HG03175 (cell line): ENCODE results near the gene YEATS2.
A peak's percentile ranks its signal among the peaks of the same experiment; 100 is the strongest.

Source experiments
- ATAC-seq: cut with Tn5 transposase; IDR thresholded peaks from one replicate; pipeline ENCODE4 v1.9.1; 2021; ENCODE audit warnings: mild to moderate bottlenecking, moderate library complexity; ENCODE audit not compliant: unreplicated experiment

Gene YEATS2

DNA sequence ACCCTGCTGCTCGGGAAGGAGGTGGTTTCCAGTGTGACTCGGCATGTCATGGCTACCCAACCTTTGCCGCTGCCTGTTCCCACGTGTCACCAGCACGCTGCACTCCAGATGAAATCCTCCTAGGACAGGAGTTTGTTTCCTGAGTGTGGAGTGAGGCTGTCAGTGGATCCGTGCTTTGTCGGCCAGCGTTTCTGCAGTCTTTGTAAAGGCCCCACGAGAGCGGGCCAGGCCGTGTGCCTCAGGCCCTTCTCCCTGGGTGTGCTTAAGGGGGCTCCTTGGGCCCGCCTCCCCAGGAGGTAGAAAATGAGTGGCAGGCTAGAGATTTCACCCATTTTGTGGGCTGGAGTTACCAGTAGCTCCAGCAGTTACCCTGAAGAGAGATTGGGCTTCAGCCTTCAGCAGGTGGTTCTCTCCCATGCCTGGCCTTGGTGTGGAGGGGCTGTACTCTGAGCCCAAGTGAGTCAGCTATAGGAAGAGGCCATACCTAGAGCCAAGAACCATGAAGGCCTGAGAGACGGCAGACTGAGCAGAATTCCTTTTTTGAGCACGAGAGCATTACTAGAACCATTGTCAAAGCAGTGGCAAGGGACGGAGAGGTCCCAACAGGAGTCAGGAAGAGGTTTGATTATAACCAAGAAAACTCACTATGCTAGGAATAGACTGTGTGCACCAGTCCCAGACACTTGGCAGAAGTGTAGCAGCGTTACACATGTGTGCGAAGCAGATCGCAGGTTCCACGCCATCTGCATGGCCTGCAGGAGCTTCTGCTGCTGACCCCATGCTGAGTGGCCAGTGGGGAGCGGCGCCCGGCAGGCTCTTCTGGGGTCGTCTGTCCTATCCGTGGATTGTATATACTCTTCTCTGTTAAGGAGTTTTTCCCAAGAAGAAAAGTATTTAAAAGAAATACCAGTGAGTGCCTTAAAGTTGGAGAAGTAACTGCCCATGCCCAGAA, 113.3 kb downstream of the YEATS2 start:
- ATAC-seq = no peak

DNA sequence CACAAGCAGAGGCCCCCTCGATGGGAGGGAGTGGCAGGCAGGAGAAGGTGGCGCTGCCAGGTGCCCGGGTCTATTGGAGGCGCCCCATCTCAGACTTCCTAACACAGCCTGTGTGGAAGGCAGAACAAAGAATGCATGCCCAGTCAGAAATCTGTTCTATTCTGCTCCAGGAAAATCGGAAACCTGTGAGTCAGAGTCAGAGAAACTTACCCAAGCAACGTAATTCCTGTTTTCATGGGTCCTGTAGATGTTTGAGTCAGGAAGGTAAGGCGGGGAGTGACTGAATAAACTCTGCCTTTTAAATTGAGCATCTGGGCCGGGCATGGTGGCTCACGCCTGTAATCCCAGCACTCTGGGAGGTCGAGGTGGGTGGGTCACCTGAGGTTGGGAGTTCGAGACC, 114.0 kb downstream of the YEATS2 start:
- ATAC-seq = no peak

DNA sequence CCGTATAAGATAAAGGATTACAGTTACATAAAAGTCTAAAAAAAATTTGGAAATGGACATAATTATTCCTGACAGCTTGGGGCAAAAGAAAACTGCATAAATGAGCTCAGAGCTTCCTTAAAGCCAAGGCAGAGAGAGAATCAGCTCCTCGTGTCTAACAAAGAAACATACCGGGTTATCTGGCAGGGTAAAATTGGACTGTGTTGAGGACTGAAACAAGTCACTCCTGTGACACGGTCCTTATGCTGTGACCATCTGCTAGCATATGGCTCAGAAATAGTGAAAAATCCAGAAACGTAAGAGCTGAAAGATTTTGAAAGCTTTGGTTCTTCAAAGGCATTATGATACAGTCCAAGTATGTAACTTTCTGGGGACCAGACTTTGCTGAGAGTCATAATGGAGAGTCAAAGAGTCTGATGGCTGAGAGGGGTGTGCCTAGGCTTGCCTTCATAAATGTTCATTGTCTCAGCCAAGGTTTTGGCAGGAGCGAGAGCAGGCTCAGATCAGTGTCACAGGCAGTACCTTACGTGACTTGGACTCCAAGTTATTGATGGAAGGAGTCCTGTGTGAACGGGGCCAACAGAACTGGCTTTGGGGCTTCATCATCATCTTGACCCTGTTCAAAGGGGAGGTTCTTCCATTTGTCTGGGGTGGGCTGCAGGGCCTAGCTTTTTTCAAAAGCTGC, 115.3 kb downstream of the YEATS2 start:
- no peak for ATAC-seq

DNA sequence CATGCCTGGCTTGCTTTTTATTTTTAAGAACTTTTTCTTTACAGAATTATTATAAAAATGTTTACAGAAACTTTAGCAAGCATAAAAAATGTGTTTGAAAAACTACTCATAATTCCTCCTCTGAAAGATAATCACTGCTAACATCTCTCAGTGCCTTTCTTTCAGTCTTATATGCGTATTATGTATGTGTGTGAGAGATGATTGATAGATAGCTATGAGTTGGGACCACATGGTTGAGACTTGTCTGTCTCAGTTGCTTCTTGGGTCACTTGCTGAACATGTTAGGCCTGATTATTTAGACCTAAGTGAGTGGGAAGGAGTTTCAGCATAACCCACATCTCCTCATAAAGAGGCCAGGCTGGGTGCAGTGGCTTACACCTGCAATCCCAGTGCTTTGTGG, 116.6 kb downstream of the YEATS2 start:
- ATAC-seq = no peak

DNA sequence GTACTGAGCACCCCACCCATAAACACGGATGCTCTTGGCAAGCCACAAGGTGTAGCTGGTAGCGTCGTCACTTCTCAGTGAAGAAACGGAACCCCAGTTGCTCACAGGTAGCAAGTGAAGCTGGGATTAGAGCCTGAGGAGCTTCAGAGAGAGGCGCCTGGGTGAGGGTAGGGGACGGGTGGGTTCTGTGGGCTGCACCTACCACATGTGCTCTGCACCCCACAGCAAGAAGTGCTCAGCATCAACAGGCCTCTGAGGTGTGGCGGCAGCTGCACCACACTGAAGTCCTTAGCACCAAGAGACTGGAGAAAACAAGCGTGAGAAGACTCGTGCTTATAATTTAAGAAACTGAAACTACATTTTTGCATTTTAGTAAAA, 118.0 kb downstream of the YEATS2 start:
- no peak for ATAC-seq

DNA sequence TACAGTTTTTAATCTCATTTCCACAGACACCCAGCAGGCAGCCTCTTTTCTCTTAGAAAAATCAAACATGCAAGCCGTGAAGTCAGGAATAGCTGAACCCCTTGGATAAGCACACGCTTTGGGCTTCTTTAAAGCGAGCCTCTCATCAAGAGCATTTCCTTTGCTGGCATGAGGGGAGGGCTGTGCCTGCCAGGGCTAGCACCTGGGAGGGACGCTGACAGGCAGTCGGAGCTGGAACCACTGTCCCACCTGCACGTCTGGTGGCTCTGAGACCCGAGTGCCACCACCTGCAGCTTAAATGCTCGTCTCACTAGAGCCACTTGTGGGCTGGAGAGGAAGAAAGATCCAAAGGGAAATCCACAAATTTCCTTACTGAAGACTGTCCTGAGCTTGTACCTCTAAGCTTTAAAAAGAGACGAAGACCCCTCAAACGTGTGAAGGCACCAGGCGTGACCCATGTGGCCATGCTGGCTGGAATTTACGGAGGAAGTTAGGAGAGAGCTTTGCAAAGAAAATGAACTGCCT, 118.4 kb downstream of the YEATS2 start:
- ATAC-seq = no peak

DNA sequence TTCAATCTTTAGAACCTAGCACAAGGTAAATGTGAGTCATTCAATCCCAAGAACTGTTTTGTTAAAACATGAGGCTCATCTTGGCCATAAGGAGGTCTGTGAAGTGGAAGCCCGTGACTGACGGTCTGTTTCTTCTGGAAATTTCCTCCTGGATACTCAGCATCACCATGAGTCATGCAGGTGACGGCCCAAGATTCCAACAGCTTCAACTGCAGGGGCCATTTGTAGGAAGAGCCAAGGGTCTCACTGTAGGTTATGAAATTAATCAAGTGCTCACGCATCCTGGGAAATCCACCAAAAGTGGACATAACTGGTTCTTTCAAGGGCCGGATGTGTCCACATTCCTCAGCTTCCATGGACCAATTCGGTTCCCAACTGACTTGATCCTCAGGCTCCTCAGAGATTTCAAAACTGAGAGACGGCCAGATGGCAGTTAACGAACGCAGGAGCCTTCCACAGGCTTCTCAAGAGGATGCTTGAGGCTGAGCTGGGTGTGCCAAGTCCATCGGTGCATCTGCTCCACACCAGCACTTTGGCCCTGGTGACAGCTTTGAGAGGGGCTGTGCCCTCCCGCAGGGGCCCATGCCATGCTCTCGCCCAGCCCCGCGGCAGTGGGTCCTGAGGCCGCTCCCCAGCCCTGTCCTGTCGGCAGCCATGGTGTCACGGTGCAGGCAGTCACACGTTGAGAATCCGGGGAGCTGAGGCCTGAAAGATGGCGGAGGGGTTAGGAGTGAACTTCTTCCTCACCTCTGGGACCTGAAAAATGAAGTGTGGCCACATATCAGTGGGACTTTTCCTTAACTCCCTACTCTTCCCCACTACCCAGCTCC, 119.3 kb downstream of the YEATS2 start:
- no peak for ATAC-seq

DNA sequence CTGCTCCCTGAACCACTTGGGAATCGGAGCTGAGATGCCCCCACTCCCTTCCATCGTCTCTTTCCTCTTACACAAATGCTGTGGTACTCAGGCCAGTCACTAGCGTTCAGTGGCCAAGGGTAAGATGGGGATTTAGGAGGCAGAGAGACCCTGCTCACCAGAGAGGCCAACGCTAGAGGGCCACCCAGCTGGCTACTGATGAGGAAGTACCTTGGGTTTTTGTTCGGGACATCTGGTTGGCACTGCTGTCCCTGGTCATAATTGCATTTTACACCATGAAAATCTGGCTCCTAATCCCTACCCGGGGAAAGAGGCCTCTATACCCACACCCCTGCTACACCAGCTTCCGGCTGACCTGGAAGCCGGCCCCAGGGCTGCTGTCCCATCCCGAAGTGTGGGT, 120.0 kb downstream of the YEATS2 start:
- no peak for ATAC-seq

DNA sequence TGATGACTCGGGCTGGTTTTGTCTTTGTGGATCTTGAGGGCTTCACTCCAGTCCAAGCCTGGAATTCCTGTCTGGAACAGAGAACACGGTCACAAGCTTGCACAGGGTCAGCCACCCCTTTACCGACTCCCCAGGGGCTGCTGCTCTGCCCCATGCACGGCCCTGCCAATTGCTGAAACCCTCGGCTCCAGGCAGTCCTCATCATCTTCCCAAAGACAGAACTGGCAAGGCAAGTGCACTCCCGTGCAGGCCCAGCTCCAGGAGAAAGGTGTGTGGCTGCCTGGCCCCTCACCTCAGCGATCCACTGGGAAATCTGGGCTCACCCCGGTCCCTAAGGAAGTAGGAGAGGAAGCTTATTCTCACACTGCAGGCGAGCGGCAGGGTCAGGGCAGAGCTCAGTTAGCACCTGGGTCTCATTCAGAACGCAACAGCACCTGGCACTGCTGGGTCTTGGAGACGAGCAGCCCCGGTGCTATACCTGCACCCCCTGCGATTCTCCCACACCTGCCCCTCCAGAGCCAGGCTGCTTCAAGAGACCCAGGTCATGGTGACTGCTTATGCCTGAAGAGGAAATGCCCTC, 120.5 kb downstream of the YEATS2 start:
- ATAC-seq = no peak

DNA sequence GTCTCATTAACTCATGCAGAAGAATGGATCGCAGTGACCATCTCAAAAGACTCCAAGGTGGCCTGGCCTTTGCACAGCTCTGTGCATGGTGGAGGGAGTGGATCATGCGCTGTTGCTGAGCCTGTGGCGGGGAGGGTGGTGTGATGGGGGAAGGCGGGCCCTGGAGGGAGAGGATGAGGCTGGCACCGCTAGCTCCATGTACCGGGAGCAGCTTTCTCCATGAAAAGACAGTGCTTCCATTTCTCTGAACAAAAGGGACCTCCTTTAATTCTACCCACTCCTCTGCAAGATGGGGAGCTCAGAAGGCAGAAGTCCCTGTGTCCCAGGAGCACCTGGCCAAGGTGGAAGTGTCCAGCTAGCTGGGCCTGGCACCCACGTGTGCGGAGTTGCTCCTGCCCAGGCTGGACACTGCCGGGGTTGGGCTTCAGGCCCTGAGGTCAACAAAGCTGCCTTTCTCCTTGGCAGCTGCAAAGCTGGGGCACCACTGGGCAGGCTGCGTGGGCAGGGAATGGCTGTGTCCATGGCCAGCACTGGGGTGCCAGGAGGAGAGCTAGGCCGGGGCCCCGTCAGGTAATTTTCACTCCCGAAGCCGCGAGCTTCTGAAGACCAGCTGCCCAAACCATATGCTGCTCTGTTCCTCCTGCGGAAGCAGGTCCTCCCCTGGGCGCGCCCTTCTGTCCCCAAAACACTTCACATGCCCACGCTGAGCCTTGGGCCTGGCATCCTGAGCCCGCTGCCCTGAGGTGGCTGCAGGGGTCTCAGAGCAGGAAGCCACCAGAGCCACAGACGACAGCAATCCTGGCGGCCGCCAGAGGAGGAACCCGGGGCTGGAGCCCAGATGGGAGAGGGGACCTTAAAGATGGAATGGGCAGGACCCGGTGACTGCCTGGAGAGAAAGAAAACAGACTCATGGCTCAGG, 121.4 kb downstream of the YEATS2 start:
- no peak for ATAC-seq

DNA sequence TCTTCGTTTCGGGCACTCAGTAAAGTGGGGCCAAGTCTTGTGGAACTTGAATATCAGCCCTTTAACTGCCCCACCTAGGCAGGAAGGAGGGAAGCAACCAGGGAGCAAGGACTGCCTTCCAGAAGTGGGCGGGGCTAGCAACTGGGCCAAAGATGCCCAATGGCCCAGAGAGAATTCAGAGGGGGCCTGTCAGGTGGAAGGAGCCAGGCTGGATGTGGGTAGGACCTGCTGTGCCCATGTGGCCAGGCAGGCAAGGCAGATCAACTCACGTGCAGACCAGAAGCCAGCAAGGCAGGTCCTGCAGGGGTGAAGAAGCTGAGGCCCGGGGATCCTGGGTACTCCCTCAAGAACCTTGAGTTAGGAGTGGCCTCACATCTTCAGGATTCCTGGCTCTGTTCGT, 122.2 kb downstream of the YEATS2 start:
- no peak for ATAC-seq

DNA sequence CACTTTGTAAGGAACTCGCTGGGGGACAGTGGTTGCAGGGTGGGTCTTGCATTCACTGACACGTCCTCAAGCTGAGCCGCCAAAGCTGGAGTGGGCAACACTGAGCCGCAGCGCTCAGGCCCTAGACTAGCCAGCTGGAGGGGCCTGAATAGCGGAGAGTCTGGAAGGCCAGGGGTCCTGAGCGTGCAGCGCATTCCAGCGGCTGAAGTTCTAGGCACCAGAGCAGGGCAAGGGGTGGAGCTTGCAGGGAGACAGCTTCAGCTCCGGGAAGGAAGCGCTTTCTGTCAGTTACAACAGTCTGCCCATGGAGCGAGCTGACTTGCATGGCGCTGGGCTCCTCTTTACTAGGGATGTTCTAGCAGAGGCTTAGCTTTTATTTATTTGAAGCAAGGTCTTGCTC, 125.0 kb downstream of the YEATS2 start:
- no peak for ATAC-seq

DNA sequence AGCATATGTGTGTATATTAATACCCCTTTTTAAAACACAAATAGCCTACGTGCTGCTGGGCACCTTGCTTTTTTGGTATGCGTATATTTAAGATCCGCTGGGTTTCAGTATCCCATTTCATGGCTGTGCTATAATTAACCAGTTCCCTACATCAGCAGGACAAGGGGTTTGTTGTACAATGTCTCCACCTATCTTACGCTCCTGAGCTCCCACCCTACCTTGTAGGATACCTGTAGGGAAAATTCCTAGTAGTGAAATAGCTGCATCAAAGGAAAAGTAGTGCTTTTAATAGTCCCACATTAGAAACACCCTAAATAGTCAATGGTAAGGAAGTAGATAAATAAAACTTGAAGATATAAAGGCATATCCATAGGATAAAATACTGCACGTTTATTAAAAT, 126.4 kb downstream of the YEATS2 start:
- ATAC-seq = no peak

DNA sequence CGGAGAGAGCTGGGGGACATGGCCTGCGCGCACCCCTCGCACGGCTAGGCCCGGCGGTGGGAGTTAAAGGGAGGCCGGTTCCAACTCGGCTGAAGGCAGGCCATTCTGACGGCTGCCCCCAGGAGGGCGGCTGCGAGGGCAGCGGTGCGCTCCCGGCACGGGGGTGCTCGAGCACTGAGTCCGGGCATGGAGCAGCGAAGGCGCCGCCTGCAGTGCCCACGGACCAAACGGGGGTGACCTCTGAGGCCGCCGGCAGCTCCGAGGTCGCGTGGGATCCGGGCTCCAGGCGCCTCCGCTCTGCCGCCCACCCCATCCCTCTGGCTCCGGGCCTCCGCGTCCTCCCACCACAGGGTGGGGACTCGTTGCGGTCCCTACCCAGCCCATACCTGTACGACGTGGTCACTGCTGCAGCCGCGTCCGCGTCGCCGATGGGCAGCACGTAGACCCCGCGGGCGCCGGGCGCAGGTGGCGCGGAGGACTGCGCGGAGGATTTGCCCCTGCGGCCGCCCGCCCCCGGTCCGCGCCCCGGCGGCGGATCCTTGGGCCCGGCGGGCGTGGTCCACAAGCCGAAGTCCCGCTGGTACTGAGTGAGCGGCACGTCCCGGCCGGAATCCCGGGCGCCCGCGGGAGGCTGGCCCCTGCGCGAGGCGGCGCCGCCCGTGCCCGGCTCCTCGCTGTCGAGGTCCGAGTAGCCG, 127.3 kb downstream of the YEATS2 start:
- ATAC-seq = peak; percentile 24

DNA sequence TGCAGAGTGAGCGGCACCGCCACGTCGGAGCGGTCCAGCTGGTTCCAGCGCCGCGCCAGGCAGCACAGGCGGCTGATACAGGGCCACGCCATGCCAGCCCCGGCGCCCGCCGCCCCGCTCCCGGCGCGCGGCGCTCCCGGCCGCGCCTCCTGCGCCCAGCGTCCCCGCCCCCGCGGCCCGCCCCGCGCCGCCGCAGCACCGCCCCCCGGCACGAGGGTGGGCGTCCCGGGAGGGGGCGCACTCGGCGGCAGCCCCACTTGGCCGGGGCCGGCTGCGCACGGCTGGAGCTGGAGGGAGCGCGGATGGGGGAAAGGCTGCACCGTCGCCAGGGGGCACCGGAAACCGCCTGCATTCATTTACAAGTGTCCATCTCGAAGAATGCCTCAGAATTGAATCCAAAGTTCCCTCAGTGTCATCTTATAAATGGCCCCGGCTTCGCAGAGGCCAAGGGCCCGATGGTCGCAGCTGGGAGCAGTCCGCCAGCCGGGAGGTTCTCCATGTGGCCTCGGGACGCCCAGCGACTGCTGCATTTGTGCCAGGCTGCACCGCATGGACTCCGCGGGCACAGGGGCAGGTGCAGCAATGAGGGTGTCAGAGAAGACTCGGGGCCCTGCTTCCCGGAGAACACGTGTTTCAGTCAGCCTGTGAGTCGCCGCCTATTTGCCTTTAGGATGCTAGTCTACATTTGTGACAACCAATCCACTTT, 128.0 kb downstream of the YEATS2 start, which contains the start of gene MAP6D1:
MAP6D1 (minus strand) TSS at position 122 of the 706 bp plus-strand sequence; CDS start at position 92, 30 bp downstream.
- peak; percentile 55 for ATAC-seq

DNA sequence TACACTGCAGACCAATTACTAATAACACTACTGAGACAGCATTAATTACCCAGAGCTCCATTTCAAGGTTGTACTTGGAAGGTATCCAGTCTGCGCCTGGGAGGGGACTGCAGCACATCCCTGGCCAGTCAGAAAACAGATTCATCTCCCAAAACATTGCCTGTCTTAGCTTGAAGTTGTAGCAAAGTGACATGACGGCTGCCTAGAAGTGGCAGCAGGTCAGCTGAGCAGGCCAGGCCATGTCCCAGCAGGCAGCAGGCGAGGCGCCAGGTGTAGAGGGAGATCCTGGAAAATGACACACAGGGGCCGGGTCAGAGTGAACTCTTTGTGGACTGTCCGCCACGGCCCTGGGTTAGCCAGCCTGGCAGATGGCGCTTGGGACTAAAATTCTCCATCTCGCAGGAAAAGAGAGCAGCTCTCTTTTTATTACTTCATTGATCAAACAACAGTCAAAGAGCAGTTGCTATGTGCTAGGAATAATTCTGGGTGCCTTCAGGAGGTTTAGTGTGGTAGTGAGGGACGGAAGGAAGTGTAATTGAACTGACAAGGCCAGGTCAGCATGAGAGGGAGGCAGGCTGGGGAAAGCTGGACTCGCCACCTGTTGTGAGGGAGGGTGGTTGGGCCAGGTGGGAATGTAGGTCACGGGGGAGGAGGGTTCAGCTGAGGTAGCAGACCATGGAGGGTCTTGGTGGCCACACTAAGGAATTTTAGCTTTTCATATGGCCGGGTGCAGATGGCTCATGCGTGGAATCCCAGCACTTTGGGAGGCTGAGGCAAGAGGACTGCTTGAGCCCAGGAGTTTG, 129.1 kb downstream of the YEATS2 start:
- no peak for ATAC-seq

DNA sequence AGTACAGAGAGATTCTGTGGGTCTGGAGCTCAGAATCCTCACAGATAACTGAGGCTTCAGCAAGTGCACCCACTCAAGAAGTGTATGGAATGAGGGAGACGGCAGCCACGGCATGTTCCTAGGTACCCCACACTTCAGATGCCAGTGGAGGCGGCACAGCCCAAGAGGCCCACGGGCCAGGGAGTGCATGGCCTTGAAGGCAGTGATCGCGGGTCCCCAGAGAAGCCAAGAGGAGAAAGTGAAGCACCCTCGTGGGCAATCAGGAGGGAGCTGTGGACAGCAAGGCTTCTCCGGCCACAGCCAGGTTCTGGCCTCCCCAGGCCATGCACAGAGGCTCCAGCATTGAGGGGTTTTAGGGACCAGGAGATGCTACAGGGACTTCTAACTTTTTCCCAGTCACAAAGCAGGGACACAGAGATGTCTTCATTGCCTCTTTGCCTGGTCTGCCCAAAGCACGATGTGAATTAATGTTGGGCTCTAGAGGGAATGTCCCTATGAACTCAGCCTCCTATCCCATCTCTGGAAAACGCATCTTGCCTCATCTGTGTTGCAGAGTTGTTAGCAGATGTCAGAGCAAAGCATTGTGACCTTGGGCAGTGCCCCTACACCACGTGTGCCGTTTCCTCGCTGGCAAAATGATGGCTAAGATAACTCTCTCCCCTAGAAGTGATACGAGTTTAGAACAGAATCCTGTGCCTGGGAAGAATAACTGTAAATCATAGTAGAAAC, 130.4 kb downstream of the YEATS2 start:
- no peak for ATAC-seq
